Small intestine (tissue), 7 donors: ENCODE measurements around the gene SNX11. TPM values are rescaled to one million over a fixed set of nuclear protein-coding genes. Genes with fewer than 3 reads are reported as not detected.

ENCODE experiments used
- DNase-seq, 2 donors: peaks; one replicate each; pipeline versions ENCODE4 v3.0.0 to v3.0.0-alpha.2; 2013
- FAIRE-seq: peaks from 2 replicates; lab custom pipeline; 2012; peaks lifted over from hg19 to GRCh38; lab: Jason Lieb, UNC
- H3K27ac ChIP-seq, 3 donors: one replicate each; pipeline ENCODE4 v1.5.1; 2013; ENCODE audit warnings: low read length in 2 of 3, mild to moderate bottlenecking in 2 of 3, control low read depth in 1 of 3, inconsistent platforms in 1 of 3, low read depth in 1 of 3, moderate library complexity in 1 of 3
- H3K27me3 ChIP-seq, 3 donors: one replicate each; pipeline ENCODE4 v1.6.1; 2013; ENCODE audit warnings: low read length in 3 of 3, inconsistent platforms in 1 of 3; ENCODE audit not compliant: control insufficient read depth in 3 of 3, insufficient read depth in 3 of 3
- H3K36me3 ChIP-seq, 3 donors: one replicate each; pipeline ENCODE4 v1.6.1; 2013; ENCODE audit warnings: low read length in 3 of 3, inconsistent platforms in 1 of 3, low read depth in 1 of 3, mild to moderate bottlenecking in 1 of 3, moderate library complexity in 1 of 3; ENCODE audit not compliant: control insufficient read depth in 3 of 3, insufficient read depth in 2 of 3
- H3K4me1 ChIP-seq, 3 donors: one replicate each; pipeline ENCODE4 v1.6.1; 2013; ENCODE audit warnings: low read length in 2 of 3, inconsistent platforms in 1 of 3, low read depth in 1 of 3, mild to moderate bottlenecking in 1 of 3, moderate library complexity in 1 of 3; ENCODE audit not compliant: control insufficient read depth in 3 of 3, insufficient read depth in 2 of 3
- H3K4me3 ChIP-seq, 3 donors: one replicate each; pipeline ENCODE4 v1.5.1; 2013; ENCODE audit warnings: low read length in 3 of 3, control low read depth in 1 of 3, inconsistent platforms in 1 of 3, low read depth in 1 of 3, mild to moderate bottlenecking in 1 of 3, moderate library complexity in 1 of 3
- H3K9me3 ChIP-seq, 2 donors: one replicate each; pipeline ENCODE4 v1.6.1; 2013; ENCODE audit warnings: low read depth in 1 of 2, low read length in 1 of 2; ENCODE audit not compliant: control insufficient read depth in 2 of 2, insufficient read depth in 1 of 2
- WGBS, 3 donors: extraction: QIAGEN DNeasy Blood & Tissue Kit; methylation state at CpG; one replicate each; pipeline ENCODE4 v1.1.7; 2013; 5-methylcytosine and 5-hydroxymethylcytosine counted together
- polyA plus RNA-seq, 4 donors: library from polyadenylated mRNA; stranded (reverse) in 3 of 4; unstranded in 1 of 4; fragments of 200-250 nt in 3 of 4; fragments of 120-200 nt in 1 of 4; gene quantifications; one replicate each; pipeline versions ENCODE4 v1.2.1 to v1.2.3, GENCODE V29; 2013
- donor health status: healthy with polysubstance abuse.
- donor health status: control.
- donor health status: control.
- donor health status: Bipolar disorder and iron deficiency.
- donor health status: healthy.

SNX11 gene
- polyA plus RNA-seq, 4 donors: 11.4 to 16.3 (median 12.8) TPM

DNA sequence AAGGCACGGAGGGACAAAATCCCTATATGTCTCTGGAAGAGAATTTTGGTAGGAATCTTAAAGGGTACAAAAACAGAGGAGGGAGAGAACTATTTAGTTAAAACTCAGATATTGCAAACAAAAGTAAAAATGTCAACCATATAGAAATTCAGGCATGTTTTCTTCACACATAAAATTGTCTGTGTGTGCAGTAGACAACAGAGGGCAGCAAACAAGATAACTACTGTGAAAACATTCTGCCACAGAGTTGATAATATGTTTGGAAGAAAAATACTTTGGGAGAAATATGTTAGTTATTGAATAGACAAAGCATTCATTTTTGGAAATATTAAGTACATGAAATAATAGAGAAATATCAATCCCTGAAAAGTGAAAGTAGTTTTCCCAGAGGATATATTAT lies 56.2 kb downstream of the SNX11 start:
- DNase-seq (no peak), FAIRE-seq (peak; percentile 84)
- whole genome bisulfite sequencing, 3 donors: 76 to 94% (median 91%) methylated on average over 1 of the region's 1 CpG
- H3K4me1 ChIP-seq: peaks cover 2 to 46% (median 16%) of the 10 kb centered on the region in 3 donors
- H3K27ac ChIP-seq: peak overlapping the region in 1 of 3 donors; percentile 81
- no peak overlapping the region for H3K4me3 ChIP-seq
- H3K27me3 ChIP-seq: no peaks in the 10 kb centered on the region
- H3K9me3 ChIP-seq: no peaks in the 10 kb centered on the region
- no peaks in the 10 kb centered on the region for H3K36me3 ChIP-seq

DNA sequence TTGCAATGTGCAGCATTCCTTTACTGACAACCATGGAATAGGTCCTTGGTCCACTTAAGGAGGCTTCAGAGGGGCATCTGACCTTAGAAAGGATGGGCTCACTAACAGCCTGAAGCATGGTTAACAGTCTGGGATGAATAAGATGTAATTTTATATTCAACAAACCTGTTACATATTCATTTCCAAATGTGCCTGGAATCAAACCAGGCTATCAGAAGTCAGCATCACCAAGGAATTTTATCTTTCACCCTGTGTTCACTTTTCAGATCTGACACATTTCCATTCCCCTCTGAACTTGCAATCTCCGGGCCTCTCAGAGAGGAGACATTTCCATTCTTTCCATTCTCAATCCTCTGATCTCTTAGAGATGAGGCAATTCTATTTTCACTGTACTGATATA lies 62.4 kb downstream of the SNX11 start:
- no peak for FAIRE-seq
- no peak for DNase-seq
- H3K9me3 ChIP-seq: no peaks in the 10 kb centered on the region
- peaks cover 0 to 2% (median 0%) of the 10 kb centered on the region in 3 donors for H3K4me1 ChIP-seq
- 68 to 92% (median 81%) methylated on average over 1 of the region's 1 CpG for WGBS, 3 donors
- H3K27me3 ChIP-seq: peaks cover 0 to 2% (median 0%) of the 10 kb centered on the region in 3 donors
- H3K36me3 ChIP-seq: no peaks in the 10 kb centered on the region
- no peak overlapping the region for H3K4me3 ChIP-seq
- no peak overlapping the region for H3K27ac ChIP-seq

Other genes starting within 250 kb of the SNX11 start
- gene SP2, start 211.5 kb upstream of the SNX11 start, polyA plus RNA-seq: 10 to 100 TPM in 3 of 4 donors, 1 to 10 TPM in 1; 8.7 to 17.3 (median 12.6) TPM
- 10 to 100 TPM; 10.8 to 49.1 (median 19.1) TPM for gene PNPO, start 166.2 kb upstream of the SNX11 start, polyA plus RNA-seq
- gene PRR15L, start 149.9 kb upstream of the SNX11 start, polyA plus RNA-seq: 100 to 1,000 TPM; 159 to 388 (median 277) TPM
- 100 to 1,000 TPM; 169 to 721 (median 374) TPM for gene CDK5RAP3, start 136.7 kb upstream of the SNX11 start, polyA plus RNA-seq
- 1 to 10 TPM in 3 of 4 donors, not detected in 1; 4.4 to 7.3 (median 5.6) TPM for gene COPZ2, start 70.0 kb upstream of the SNX11 start, polyA plus RNA-seq
- gene NFE2L1, start 59.4 kb upstream of the SNX11 start, polyA plus RNA-seq: 100 to 1,000 TPM in 1 of 4 donors, 10 to 100 TPM in 3; 52.1 to 110 (median 74.6) TPM
- 10 to 100 TPM in 2 of 4 donors, 1 to 10 TPM in 2; 9.4 to 57.1 (median 19.8) TPM for gene CBX1, start 6.3 kb upstream of the SNX11 start, polyA plus RNA-seq